ENCODE data around the gene TMEM240. TPM values are rescaled to one million over a fixed set of nuclear protein-coding genes. Genes with fewer than 3 reads are reported as not detected.
A peak's percentile ranks its signal among the peaks of the same experiment; 100 is the strongest.

TMEM240 gene
- total and polyA plus RNA-seq, 8 donors = 2.6 to 6.9 (median 4.3) TPM

DNA sequence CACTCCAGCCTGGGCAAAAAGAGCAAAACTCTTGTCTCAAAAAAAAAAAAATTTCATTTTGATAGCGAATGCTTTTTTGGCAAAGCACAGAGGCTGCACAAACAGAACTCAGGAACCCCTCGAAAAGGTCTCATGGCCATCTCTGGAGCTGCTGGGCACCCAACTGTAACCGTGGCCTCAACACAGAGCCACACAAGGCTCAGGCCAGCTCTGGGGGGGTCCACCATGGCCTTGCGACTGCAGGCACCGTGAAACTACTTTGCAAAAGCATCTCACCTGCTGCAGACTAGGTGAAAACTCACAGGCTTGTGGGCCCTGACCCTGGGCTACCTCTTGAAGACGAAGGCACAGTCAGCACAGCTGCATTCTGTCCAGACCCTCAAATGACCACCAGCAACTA lies 16.1 kb upstream of the TMEM240 start:
- no peak for TF ChIP-seq CTCF (IDR thresholded peaks at IDR 0.05)
- intact Hi-C loops (cut with DNase I) = no loop called here
- DNase-seq (no peak), ATAC-seq (no peak)
- Histone ChIP-seq H3K4me3 (no peak overlapping the region), H3K27ac (no peak overlapping the region), H3K9me3 (no peaks in the 10 kb centered on the region), H3K27me3 (no peaks in the 10 kb centered on the region), H3K36me3 (peaks cover 0 to 33% of the 10 kb centered on the region in 2 donors), H3K4me1 (peaks cover 0 to 2% of the 10 kb centered on the region in 2 donors)

DNA sequence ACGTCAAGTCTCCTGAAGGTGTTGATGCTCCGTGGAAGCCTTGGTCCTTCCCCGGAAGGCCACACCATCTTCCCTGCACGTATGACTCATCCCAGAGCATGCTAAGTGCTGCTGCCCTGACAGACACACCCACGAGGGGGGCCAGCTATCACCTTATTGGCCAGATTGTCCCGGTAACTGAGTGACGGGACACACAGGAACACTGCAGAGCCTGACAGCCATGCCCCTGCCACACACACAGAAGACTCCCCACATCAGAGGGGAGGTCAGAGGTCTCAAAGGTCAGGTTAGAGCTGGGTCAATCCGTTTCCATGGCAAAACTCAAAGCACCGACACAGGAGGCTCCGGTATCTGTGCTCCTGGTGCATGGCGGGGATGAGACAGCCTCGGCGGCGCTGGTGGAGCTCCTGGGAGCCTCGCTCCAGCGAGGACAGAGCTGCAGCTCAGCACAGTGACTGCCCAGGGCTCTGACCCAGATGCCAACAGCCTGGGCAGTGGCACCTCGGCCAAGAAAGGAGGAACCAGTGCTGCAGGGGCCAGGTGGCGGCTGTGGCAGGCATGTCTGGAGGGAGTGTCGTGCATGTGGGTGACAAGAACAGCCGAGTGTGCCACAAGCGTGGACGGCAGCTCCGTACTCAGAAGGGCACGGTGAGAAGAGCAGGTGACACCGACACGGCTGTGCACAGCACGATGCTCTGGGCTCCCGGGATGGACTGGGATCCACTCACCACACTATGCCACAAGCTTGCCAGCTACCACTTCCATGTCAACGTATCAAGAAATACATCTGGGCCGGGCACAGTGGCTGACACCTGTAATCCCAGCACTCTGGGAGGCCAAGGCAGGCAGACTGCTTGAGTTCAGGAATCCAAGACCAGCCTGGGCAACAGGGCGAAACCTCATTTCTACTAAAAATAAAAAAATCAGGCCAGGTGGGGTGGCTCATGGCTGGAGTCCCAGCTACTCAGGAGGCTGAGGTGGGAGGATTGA lies 14.8 kb upstream of the TMEM240 start:
- intact Hi-C loops (cut with DNase I) = no loop called here
- peak in 1 of 4 donors; percentile 71 for DNase-seq
- Histone ChIP-seq H3K27ac (peak overlapping the region in 1 of 2 donors; percentile 28), H3K36me3 (peaks cover 0 to 20% of the 10 kb centered on the region in 2 donors), H3K27me3 (no peaks in the 10 kb centered on the region), H3K4me1 (no peaks in the 10 kb centered on the region), H3K9me3 (no peaks in the 10 kb centered on the region), H3K4me3 (no peak overlapping the region)
- no peak for TF ChIP-seq CTCF (IDR thresholded peaks at IDR 0.05)
- peak; percentile 40 for ATAC-seq

- no peak for ATAC-seq
- Histone ChIP-seq H3K27ac (peak overlapping the region in 1 of 2 donors; percentile 28), H3K27me3 (no peaks in the 10 kb centered on the region), H3K36me3 (peaks cover 0 to 15% of the 10 kb centered on the region in 2 donors), H3K4me3 (no peak overlapping the region), H3K9me3 (no peaks in the 10 kb centered on the region), H3K4me1 (no peaks in the 10 kb centered on the region)
- no peak for DNase-seq
- no peak for TF ChIP-seq CTCF (IDR thresholded peaks at IDR 0.05)
- intact Hi-C loops (cut with DNase I) = no loop called here
Measured at GRCh38 chr1:1554550-1554925, 14.1 kb upstream of the TMEM240 start.

DNA sequence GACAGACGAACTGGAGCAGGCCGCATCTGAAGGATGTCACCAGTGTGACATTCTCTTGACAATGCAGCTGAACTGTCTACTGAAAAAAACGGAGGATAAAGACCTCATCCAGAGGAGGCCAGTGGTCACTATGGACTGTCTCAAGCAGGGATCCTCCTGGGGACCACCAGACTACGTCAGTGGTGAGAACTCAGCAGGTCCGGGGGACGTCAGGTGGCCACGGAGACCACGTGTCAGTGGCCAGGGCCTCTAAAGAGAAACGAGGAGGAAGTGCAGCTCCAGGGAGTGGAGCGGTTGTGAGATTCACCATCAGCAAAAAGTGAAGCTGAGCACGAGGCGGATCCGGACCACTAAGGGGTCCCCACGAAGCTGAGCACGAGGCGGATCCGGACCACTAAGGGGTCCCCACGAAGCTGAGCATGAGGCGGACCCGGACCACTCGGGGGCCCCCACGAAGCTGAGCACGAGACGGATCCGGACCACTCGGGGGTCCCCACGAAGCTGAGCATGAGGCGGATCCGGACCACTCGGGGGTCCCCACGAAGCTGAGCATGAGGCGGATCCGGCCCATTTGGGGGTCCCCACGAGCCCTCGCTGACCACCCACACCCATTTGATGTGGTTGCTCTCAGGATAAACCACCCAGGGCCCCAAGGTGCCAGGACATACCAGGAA lies 13.5 kb upstream of the TMEM240 start:
- H3K27ac ChIP-seq = no peak overlapping the region
- no peaks in the 10 kb centered on the region for H3K4me1 ChIP-seq
- H3K27me3 ChIP-seq = no peaks in the 10 kb centered on the region
- no peak for TF ChIP-seq CTCF (IDR thresholded peaks at IDR 0.05)
- no peaks in the 10 kb centered on the region for H3K9me3 ChIP-seq
- peaks cover 0 to 16% of the 10 kb centered on the region in 2 donors for H3K36me3 ChIP-seq
- no peak overlapping the region for H3K4me3 ChIP-seq
- ATAC-seq (no peak), DNase-seq (no peak)
- intact Hi-C loops (cut with DNase I) = no loop called here

DNA sequence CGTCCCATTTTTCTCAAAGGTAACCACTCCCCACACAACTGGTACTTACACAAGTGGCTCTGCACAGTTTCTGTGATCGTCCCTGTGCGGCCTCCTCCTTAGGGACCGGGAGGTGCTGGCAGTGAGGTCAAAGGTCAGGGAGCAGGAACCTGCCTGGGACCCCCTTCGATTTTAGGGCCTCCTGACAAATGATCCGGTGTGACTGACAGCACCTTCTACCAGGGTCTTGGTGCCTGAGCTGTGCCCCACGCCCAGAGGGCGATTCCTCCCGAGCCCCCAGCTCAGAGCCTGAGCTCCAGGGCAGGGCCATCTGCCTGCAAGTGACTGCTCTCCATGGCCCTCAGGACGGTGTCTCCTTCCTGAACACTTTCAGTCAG lies 11.8 kb upstream of the TMEM240 start:
- H3K4me3 ChIP-seq = no peak overlapping the region
- H3K36me3 ChIP-seq = peaks cover 0 to 31% of the 10 kb centered on the region in 2 donors
- H3K27me3 ChIP-seq = no peaks in the 10 kb centered on the region
- intact Hi-C loops (cut with DNase I) = no loop called here
- no peaks in the 10 kb centered on the region for H3K9me3 ChIP-seq
- TF ChIP-seq CTCF (IDR thresholded peaks at IDR 0.05) = no peak
- DNase-seq = no peak
- H3K27ac ChIP-seq = no peak overlapping the region
- ATAC-seq = no peak
- no peaks in the 10 kb centered on the region for H3K4me1 ChIP-seq

Data from left lung (tissue), 10 donors.